Effector CD4-positive, alpha-beta T cell (primary cell): ENCODE data around the gene AP3B2.
A peak's percentile ranks its signal among the peaks of the same experiment; 100 is the strongest.
"Not testable (repeated sequence)": the region's sequence is repeated elsewhere in the genome, so short reads cannot be mapped to it uniquely, and the experiment has no call there.

Experiments
- DNase-seq: peaks from one replicate; pipeline ENCODE4 v3.0.0-alpha.2; 2020

AP3B2 gene

GRCh38 chr15:82648257-82649103 lies 61.2 kb downstream of the AP3B2 start:
- no peak for DNase-seq

DNA sequence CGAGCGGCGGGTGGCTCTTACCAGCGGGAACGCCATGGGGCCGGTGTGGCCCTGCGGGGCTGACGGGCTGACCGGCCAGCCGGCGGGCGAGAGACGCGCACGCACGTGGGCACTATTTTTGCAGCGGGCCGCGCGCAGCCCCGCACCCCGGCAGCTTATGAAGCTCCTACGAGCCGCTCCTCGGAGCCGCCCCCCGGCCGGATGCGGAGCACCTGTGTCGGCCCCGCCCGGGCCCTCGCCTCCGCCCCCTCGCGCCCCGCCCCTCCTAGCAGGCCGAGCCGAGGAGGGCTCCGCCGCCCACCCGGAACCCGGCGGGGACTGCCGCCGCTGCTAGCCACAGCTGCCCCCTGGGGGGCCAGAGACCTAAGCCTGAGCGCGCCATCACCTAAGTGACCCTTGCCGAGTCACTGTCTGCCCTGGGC lies 61.8 kb downstream of the AP3B2 start:
- peak; percentile 14 for DNase-seq

DNA sequence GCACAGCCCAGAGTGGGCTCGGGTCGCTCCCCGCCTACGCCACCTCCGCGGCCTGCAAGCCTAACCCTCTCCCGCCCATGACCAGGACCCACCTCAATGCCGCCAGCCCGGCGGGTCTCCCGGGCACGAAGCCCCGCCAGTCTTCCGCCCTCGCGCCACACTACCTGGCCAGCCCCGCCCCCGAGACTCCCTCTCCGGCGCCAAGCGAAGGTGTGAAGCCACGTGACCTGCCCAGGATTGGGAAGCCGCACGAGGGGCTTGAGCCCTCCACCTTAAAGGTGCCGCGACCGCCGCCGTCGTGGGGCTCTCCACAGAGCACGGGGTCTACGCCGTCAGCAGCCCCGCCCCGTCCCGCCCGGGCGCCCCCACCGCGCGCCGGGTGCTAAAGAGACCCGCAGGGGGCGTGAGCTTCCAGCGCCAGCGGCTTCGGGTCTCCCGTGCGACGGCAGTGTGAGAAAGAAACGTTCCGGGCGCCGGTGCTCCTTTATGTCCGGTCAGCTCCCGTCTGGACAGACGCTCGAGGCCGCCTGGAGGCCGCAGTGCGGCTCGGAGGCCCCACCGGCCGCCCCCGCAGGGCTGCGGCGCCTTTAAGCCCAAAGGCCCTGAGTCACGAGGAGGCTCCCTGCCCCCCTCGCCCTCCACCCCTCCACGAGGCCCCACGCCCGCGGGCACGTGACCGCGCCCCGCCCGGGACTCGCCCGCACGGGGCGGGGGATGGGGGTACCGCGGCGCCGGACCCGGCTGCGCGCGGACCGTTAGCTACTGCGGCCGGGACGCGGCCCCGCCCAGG lies 62.4 kb downstream of the AP3B2 start, which contains the start of gene CPEB1:
TSS of gene CPEB1 (minus strand) at position 319 of the 790 bp plus-strand sequence. CDS start 18,904 bp downstream, outside the sequence.
- DNase-seq, result no peak

- no peak for DNase-seq
These were observed 63.2 kb downstream of the AP3B2 start for GRCh38 chr15:82646250-82647044.

DNA sequence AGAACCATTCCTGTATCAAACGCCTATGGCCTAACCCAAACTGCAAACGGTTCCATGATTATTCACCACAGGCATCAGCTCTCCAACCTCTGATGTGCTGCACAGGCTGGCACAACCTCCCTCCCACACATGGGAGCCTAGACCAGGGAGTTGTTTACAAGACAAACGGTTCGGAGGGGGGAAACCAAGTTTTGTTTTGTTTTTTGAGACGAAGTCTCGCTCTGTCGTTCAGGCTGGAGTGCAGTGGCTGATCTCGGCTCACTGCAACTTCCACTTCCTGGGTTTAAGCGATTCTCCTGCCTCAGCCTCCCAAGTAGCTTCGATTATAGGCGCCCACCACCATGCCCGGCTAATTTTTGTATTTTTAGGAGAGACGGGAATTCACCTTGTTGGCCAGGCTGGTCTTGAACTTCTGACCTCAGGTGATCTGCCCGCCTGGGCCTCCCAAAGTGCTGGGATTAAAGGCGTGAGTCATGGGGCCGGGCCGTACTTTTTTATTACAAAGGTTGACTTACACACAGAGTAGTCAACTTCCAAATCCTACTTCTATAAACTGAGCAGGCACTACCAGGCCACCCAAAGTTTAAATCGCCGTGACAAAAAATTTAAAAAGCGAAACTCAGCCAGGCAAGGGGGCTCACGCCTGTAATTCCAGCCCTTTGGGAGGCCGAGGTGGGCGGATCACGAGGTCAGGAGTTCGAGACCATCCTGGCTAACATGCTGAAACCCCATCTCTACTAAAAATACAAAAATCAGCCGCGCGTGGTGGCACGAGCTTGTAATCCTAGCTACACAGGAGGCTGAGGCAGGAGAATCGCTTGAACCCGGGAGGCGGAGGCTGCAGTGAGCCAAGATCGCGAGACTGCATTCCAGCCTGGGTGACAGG lies 64.5 kb downstream of the AP3B2 start:
- not testable (repeated sequence) for DNase-seq

DNA sequence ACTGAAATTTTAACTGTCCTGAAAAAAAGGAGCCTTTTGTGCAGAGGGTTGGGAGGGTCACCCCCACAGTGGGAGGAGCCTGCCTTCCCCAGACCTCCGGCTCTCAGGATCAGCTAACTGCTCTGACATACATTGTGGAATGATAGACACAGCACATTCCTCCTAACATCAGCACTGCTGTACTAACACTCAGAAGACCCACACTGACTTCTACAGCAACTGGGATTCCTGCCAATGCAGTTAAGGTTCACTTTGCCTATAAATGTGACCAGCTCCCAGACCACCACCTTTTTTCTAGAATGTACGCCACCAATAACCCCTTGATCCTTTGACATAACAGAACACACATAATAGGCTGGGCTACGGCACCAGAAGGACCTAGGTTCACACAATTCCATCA lies 65.7 kb downstream of the AP3B2 start:
- DNase-seq, result no peak

DNA sequence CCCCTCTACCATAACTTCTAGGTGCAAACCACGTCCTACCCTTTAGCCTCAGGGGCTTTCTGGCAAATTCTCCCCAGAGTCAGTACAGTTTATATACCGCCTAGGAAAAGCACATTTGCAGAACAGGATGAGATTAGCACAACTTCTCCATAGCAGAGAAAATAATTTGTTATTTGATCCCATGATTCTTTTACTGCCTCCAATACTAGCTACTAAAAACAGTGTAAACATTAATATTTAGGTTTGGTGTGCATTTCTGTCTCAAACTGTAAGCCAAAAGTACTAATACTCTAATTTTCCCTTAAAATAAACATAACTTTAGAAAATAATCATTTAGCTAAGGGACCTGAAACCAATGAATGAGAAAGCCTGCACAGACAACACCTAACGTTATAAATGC lies 67.0 kb downstream of the AP3B2 start:
- no peak for DNase-seq

DNA sequence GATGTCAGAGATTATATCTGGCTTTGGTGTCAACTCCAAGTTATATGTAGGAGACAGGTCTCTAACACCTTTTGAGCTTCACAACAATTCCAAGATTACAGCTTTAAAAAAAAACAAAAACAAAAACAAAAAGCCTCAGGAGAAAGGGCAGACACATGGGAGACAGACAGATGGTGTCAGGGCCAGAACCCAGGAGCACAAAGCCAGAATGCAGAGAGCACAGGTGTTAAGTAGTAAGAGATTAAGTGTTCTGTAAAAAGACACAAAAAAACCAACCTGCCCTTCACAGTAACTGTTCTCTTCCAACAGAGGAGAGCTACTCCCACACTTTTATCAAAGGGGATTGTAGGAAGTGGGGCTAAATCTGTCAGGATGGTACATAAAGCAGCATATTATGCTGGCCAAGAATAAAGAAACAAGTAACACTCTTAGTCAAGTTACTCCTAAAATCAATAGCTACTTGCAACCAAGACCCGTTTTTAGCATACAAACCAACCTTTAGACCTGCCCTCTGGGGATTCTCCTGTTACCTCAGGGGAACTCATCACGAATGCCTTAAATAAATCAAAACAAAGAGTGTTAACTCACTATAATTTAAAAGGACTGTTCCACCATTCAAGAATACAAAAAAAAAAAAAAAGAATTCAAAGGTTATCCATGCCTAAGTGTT lies 68.4 kb downstream of the AP3B2 start:
- no peak for DNase-seq

GRCh38 chr15:82640672-82641071 lies 69.0 kb downstream of the AP3B2 start:
- no peak for DNase-seq

DNA sequence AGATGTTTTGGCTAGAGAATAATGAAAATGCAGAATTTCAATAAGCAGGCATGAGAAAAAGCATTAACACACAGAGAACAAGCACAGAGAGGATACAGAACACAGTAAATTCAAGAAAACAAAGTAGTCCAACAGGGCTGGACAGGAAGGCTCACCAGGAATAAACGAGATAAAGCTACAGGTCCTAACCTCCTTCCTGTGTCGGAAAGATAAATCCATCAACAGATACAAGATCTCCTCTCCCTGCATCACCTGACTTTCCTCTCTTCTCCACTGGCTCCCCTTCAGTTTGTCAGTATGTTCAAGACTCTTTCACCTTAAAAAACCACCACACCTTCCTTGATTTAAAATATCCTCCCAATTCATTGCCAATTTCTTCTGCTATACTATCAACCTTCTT lies 73.9 kb downstream of the AP3B2 start:
- DNase-seq, result no peak

GRCh38 chr15:82630033-82630432 lies 79.6 kb downstream of the AP3B2 start:
- DNase-seq, result no peak

DNA sequence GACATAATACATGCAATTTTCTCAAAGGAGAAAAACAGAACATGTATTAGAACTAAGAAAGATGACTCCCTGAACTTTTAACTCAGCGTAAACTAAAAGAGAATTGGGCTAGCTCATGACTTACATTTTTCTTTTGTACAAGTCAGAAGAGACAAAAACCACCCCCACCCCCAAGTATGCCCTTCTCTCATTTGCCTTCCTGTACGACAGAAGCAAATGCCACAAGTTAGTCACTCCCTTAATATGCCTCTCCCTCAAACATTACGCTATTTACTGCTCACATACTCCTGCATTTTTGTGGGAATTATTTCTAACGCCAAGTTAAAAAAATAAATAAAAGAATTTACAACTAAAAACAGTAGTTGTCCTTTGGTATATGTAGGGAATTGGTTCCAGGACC lies 84.5 kb downstream of the AP3B2 start:
- DNase-seq, result no peak

DNA sequence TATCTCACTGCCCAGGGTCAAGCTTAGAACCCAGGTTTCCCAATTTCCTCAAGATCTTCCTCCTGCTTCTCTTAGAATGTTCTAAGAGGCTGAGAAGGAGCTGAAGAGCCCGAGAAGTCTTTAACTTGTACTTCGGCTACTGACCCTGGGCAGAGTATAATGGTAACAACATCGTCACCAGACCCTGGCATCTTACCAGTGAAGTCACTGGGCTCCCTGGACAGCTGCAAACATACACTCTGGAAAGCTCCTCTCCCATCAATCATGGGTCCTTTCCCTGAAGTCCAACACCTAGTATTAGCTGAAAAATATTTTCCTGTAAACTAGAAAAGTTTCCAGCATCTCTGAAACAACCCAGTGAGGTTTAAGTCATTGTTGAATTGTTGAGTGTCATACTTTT lies 85.2 kb downstream of the AP3B2 start:
- DNase-seq, result no peak

- no peak for DNase-seq
These were observed 85.7 kb downstream of the AP3B2 start for GRCh38 chr15:82624008-82624407.

- DNase-seq, result no peak
These were observed 87.7 kb downstream of the AP3B2 start for GRCh38 chr15:82621970-82622369.

- no peak for DNase-seq
These were observed 95.9 kb downstream of the AP3B2 start for GRCh38 chr15:82613747-82614146.

DNA sequence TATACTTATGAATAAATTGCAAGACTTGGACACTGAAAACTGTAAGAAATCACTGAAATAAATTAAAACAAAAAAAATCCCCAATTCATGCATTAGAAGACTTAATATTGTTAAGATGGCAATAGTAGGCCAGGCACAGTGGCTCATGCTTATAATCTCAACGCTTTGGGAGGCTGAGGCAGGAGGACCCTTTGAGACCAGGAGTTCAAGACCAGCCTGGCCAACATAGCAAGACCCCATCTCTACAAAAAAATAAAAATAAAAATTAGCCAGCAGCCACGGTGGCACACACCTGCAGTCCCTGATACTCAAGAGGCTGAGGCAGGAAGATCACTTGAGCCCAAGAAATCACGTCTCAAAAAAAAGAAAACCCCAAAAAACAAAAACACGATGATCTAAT lies 98.3 kb downstream of the AP3B2 start:
- DNase-seq, result no peak
